Fibroblast of pulmonary artery (primary cell): Measurements from ENCODE around the gene MRFAP1.
"Not testable (repeated sequence)": the region's sequence is repeated elsewhere in the genome, so short reads cannot be mapped to it uniquely, and the experiment has no call there.

Experiments
- DNase-seq: peaks from one replicate; pipeline ENCODE4 v3.0.0-alpha.2; 2010; ENCODE audit warnings: low read depth
- H3K4me3 ChIP-seq: replicated peaks from 2 replicates; pipeline ENCODE4 v1.5.1; 2011; ENCODE audit warnings: low read depth, mild to moderate bottlenecking, control low read depth, low read length, moderate library complexity
- TF ChIP-seq, protein P1 (sequence below): IDR thresholded peaks from 2 replicates; pipeline ENCODE4 v1.5.1; 2011; ENCODE audit warnings: mild to moderate bottlenecking, control low read depth, low read length, inconsistent platforms; ENCODE audit errors: missing control alignments

Gene MRFAP1

DNA sequence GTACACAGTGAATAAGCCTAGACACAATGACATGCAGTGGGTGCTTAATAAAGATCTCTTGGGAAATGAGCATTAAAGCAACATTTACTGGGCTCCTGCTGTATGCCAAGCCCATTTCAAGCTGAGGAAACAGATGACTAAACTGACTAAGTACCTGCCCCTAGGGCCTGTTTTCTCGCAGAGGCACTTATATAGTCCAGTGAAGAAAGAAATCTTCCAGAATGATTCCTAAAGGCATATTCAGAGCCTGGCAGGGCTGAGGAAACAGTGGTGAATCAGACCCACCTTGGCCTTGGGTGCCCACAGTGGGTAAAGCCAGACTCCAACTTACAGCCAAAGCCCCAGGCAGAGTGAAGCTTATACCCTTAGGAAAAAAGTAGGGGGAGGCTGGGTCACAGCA is 31.2 kb downstream of the MRFAP1 start:
- no peak for DNase-seq
- H3K4me3 ChIP-seq, result no peak overlapping the region
- TF ChIP-seq, protein P1, sequence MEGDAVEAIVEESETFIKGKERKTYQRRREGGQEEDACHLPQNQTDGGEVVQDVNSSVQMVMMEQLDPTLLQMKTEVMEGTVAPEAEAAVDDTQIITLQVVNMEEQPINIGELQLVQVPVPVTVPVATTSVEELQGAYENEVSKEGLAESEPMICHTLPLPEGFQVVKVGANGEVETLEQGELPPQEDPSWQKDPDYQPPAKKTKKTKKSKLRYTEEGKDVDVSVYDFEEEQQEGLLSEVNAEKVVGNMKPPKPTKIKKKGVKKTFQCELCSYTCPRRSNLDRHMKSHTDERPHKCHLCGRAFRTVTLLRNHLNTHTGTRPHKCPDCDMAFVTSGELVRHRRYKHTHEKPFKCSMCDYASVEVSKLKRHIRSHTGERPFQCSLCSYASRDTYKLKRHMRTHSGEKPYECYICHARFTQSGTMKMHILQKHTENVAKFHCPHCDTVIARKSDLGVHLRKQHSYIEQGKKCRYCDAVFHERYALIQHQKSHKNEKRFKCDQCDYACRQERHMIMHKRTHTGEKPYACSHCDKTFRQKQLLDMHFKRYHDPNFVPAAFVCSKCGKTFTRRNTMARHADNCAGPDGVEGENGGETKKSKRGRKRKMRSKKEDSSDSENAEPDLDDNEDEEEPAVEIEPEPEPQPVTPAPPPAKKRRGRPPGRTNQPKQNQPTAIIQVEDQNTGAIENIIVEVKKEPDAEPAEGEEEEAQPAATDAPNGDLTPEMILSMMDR, result no peak

DNA sequence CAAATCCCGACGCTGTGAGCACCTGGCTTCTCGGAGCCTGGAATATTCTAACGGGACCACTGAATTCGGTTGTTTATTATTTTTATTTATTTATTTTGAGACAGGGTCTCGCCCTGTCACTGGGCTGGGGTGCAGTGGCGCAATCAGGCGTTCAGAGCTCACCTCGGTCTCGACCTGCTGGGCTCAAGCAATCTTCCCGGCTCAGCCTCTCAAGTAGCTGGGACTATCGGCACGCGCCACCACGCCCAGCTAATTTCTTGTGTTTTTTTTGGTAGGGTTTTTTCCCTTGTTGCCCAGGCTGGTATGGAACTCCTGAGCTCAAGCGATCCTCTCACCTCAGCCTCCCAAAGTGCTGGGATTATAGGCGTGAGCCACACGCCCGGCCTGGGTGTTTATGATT is 31.6 kb downstream of the MRFAP1 start:
- no peak for DNase-seq

DNA sequence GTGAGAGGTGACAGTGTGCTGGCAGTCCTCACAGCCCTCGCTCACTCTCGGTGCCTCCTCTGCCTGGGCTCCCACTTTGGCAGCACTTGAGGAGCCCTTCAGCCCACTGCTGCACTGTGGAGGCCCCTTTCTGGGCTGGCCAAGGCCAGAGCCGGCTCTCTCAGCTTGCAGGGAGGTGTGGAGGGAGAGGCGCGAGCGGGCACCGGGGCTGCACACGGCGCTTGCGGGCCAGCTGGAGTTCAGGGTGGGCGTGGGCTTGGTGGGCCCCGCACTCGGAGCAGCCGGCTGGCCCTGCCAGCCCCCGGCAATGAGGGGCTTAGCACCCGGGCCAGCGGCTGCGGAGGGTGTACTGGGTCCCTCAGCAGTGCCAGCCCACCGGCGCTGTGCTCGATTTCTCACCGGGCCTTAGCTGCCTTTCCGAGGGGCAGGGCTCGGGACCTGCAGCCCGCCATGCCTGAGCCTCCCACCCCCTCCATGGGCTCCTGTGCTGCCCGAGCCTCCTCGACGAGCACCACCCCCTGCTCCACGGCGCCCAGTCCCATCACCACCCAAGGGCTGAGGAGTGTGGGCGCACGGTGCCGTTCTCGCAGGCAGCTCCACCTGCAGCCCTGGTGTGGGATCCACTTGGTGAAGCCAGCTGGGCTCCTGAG is 32.2 kb downstream of the MRFAP1 start:
- H3K4me3 ChIP-seq, result not testable (repeated sequence)

More for the DNA sequence above, 31.6 kb downstream of the MRFAP1 start:
- TF ChIP-seq, protein P1, result no peak
- no peak overlapping the region for H3K4me3 ChIP-seq

DNA sequence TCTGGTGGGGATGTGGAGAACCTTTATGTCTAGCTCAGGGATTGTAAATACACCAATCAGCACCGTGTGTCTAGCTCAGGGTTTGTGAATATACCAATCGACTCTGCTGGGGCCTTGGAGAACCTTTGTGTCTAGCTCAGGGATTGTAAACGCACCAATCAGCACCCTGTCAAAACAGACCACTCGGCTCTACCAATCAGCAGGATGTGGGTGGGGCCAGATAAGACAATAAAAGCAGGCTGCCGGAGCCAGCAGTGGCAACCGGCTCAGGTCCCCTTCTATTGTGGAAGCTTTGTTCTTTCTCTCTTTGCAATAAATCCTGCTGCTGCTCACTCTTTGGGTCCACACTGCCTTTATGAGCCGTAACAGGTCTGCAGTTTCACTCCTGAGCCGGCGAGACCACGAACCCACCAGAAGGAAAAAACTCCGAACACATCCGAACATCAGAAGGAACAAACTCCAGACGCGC is 32.7 kb downstream of the MRFAP1 start:
- peak; percentile 23 for DNase-seq
- H3K4me3 ChIP-seq, result peak overlapping the region; percentile 67

More for the DNA sequence above, 32.2 kb downstream of the MRFAP1 start:
- DNase-seq, result not testable (repeated sequence)

DNA sequence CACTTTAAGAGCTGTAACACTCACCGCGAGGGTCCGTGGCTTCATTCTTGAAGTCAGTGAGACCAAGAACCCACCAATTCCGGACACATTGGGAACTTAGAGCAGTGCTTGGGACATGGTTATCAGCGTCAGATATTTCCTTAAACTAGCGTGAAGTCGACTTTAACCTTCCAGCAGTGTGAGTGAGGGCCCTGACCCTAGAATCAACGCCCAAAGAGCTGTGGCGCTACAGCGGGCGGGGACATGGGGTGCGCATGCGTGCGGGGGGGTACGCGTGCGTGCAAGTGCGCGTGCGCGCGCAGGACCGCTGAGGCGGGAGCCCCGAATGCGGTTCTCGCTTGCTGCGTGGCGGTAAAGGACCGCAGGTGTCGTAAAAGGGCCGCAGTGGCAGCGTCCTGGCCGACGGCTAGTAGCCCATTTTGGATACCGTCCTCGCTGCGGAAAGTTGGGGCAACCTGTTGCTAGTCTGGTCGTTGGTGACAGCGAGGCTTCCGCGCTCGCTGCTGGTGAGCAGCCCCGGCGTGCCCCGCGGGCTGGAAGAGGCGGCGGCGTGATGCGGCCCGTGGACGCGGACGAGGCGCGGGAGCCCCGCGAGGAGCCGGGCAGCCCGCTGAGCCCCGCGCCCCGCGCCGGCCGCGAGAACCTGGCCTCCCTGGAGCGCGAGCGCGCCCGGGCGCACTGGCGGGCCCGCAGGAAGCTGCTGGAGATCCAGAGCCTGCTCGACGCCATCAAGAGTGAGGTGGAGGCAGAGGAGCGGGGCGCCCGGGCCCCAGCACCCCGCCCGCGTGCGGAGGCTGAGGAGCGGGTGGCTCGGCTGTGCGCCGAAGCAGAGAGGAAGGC is 33.4 kb downstream of the MRFAP1 start:
- TF ChIP-seq, protein P1, result no peak
- peak; percentile 96 for DNase-seq
- peak overlapping the region; percentile 67 for H3K4me3 ChIP-seq

DNA sequence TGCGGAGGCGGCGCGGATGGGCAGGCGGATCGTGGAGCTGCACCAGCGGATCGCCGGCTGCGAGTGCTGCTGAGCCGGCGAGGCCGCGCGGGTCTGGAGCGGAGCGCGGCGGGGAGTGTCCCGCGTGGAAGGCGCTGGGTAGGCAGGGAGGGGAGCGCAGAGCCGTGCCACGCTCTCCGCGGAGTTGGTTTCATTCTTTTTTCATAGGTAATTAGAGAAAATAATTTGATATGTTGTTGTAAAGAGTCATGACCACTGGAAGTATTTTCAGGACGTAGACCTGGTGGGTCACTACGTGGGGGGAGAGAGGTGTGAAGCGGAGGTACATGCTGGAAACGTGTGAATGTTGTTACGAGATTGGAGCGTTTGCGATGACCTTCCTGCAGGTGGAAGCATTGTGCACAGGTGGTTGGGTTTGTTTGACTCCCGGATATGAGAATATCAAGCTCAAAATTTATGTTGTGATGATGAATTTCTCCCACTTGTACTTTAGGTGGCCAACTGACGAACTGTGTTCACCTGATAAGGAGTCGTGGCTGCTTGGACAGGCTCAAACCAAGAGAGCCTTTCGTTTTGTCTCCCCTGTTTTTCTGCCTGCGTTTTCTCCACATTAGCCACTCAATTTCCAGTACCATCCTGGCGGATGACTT is 34.1 kb downstream of the MRFAP1 start:
- TF ChIP-seq, protein P1, result peak; percentile 34
- H3K4me3 ChIP-seq, result peak overlapping the region; percentile 67
- peak; percentile 41 for DNase-seq

DNA sequence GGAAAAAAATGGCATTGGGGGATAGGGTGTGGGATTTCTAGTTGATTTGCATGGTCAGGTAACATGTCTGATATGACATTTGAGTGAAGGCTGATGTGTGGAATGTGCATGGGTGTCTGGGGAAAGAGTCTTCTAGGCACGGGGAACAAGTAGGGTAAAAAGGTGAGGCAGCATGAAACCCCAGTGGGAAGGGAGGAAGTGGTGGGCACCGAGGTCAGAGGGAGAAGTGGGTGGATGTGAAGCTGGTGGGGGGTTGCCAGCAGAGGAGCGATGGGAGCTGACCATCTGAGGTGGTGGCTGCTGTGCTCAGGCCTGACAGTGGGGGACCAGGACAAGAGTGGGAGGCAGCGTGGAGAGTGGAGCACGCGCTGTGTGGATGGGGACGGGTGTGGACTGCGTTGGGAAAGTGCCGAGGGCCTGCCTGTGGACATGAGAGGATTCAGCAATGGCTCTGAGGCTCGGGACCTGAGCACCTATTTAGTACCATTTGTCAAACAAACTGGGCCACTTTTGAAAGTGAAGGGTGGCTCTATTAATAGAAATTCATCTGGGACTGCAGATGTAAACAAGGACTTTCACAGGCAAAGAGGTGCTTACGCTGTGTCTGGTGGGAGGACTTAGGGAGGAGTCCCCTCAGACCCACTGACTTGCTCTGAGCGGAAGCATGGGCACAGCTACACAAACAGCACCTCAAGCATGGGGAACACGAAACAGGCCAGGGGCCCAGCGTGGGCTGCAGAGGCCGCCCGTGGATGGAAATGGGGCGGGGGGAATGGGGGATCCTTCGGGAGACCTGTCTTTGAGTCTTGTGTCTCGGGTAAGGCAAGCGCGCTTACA is 36.5 kb downstream of the MRFAP1 start:
- TF ChIP-seq, protein P1, result no peak
- no peak overlapping the region for H3K4me3 ChIP-seq
- DNase-seq, result no peak
